GM23338 (cell line): ENCODE results near the gene JPH3. TPM values are rescaled to one million over a fixed set of nuclear protein-coding genes. Genes with fewer than 3 reads are reported as not detected.

ENCODE experiments used
- ATAC-seq: fragments of 200-7000 bp; cut with Tn5 transposase; 3 replicates; pipeline ENCODE4 v1.9.1; 2020
- DNase-seq: peaks from one replicate; pipeline ENCODE4 v3.0.0-alpha.2; 2015; ENCODE audit warnings: low spot score
- H2AFZ ChIP-seq: fragments of 200-600 bp; sonication (generic); 2 replicates; pipeline ENCODE4 v1.8.0; 2016; ENCODE audit warnings: antibody characterized with exemption, mild to moderate bottlenecking, moderate library complexity
- H3F3A ChIP-seq: fragments of 200-600 bp; sonication (generic); replicated peaks from 2 replicates; pipeline ENCODE4 v1.8.0; 2017; ENCODE audit warnings: antibody characterized with exemption, mixed run types, low read depth
- H3K27ac ChIP-seq: fragments of 200-600 bp; sonication (generic); 2 replicates; pipeline ENCODE4 v1.6.1; 2016; ENCODE audit warnings: low read depth
- H3K27me3 ChIP-seq: fragments of 200-600 bp; sonication (generic); 2 replicates; pipeline ENCODE4 v1.8.0; 2016; ENCODE audit warnings: mild to moderate bottlenecking, mixed run types, moderate library complexity; ENCODE audit not compliant: insufficient read depth
- H3K36me3 ChIP-seq: fragments of 200-600 bp; sonication (generic); 2 replicates; pipeline ENCODE4 v1.8.0; 2016; ENCODE audit warnings: mild to moderate bottlenecking; ENCODE audit not compliant: insufficient read depth
- H3K4me1 ChIP-seq: fragments of 200-600 bp; sonication (generic); 2 replicates; pipeline ENCODE4 v1.8.0; 2016; ENCODE audit warnings: mild to moderate bottlenecking, moderate library complexity; ENCODE audit not compliant: insufficient read depth
- H3K4me2 ChIP-seq: fragments of 200-600 bp; sonication (generic); 2 replicates; pipeline ENCODE4 v1.7.1; 2017; ENCODE audit warnings: mixed run types
- H3K4me3 ChIP-seq: fragments of 200-600 bp; sonication (generic); 2 replicates; pipeline ENCODE4 v1.6.1; 2016; ENCODE audit warnings: mixed run types
- H3K79me2 ChIP-seq: fragments of 200-600 bp; sonication (generic); replicated peaks from 2 replicates; pipeline ENCODE4 v1.8.0; 2017; ENCODE audit warnings: mild to moderate bottlenecking; ENCODE audit not compliant: insufficient read depth
- H3K9me2 ChIP-seq: fragments of 200-600 bp; sonication (generic); 2 replicates; pipeline ENCODE4 v1.8.0; 2017; ENCODE audit not compliant: insufficient read depth
- H4K20me1 ChIP-seq: fragments of 200-600 bp; sonication (generic); replicated peaks from 2 replicates; pipeline ENCODE4 v1.8.0; 2017; ENCODE audit warnings: mild to moderate bottlenecking; ENCODE audit not compliant: insufficient read depth
- H3K27ac Mint-ChIP-seq: 2 replicates; pipeline ENCODE4 v1.8.0; 2020; ENCODE audit warnings: inconsistent platforms, mild to moderate bottlenecking, moderate library complexity, mixed read lengths
- H3K27me3 Mint-ChIP-seq: 3 replicates; pipeline ENCODE4 v1.8.0; 2022; ENCODE audit warnings: low read depth, mild to moderate bottlenecking, moderate library complexity, mixed read lengths, inconsistent platforms; ENCODE audit not compliant: insufficient read depth, poor library complexity
- H3K36me3 Mint-ChIP-seq: 3 replicates; pipeline ENCODE4 v1.8.0; 2021; ENCODE audit warnings: low read depth, mild to moderate bottlenecking, inconsistent platforms, moderate library complexity, mixed read lengths
- H3K4me1 Mint-ChIP-seq: 3 replicates; pipeline ENCODE4 v1.8.0; 2020; ENCODE audit warnings: mild to moderate bottlenecking, inconsistent platforms, mixed read lengths
- H3K4me3 Mint-ChIP-seq: 3 replicates; pipeline ENCODE4 v1.8.0; 2021; ENCODE audit warnings: moderate library complexity, mild to moderate bottlenecking, inconsistent platforms, mixed read lengths
- H3K9me3 Mint-ChIP-seq: 3 replicates; pipeline ENCODE4 v1.8.0; 2020; ENCODE audit warnings: moderate library complexity, mild to moderate bottlenecking, inconsistent platforms, mixed read lengths
- CREB1 ChIP-seq: fragments of 250-450 bp; sonication (Bioruptor Pico); IDR thresholded peaks from 2 replicates; pipeline ENCODE4 v1.5.0; 2020; ENCODE audit warnings: low read depth, mild to moderate bottlenecking, moderate library complexity
- ETS1 ChIP-seq: IDR thresholded peaks from 2 replicates; pipeline ENCODE4 v1.6.1; 2016; ENCODE audit warnings: antibody characterized with exemption
- EZH2 ChIP-seq: fragments of 200-600 bp; sonication (generic); IDR thresholded peaks from one replicate; pipeline ENCODE4 v1.8.0; 2017; ENCODE audit warnings: antibody characterized with exemption, mild to moderate bottlenecking, low read depth; ENCODE audit not compliant: unreplicated experiment
- EZH2phosphoT487 ChIP-seq: fragments of 200-600 bp; sonication (generic); IDR thresholded peaks from one replicate; pipeline ENCODE4 v1.8.1; 2018; ENCODE audit warnings: antibody characterized with exemption; ENCODE audit not compliant: unreplicated experiment
- JUNB ChIP-seq: IDR thresholded peaks from one replicate; pipeline ENCODE4 v1.6.1; 2016; ENCODE audit warnings: antibody characterized with exemption; ENCODE audit not compliant: unreplicated experiment
- NANOG ChIP-seq: IDR thresholded peaks from 2 replicates; pipeline ENCODE4 v1.6.1; 2016; ENCODE audit warnings: antibody characterized with exemption, borderline replicate concordance
- STAT1 ChIP-seq: IDR thresholded peaks from one replicate; pipeline ENCODE4 v1.6.1; 2016; ENCODE audit warnings: antibody characterized with exemption; ENCODE audit not compliant: unreplicated experiment
- ZNF114 ChIP-seq: fragments of 250-450 bp; sonication (Bioruptor Pico); IDR thresholded peaks from 2 replicates; pipeline ENCODE4 v1.5.0; 2020; ENCODE audit warnings: mild to moderate bottlenecking, moderate library complexity
- polyA plus RNA-seq: library from polyadenylated mRNA; unstranded; fragments of >200 nt; fragmentation: Nextera tagmentation; extraction: Ambion mirVana; gene quantifications from 2 replicates; pipeline ENCODE4 v1.2.1, GENCODE V29; 2016
- total RNA-seq: library from RNA; depleted of rRNA; stranded (reverse); fragments of >200 nt; shearing (Covaris generic); gene quantifications from 2 replicates; pipeline ENCODE4 v1.2.3, GENCODE V29; 2014
- TF ChIP-seq, protein P1 (sequence below), 2 experiments: fragments of 200-600 bp in 1 of 2; sonication (generic) in 1 of 2; conservative IDR thresholded peaks; 2 replicates each; pipeline versions ENCODE4 v1.5.1 to v1.6.1; 2016 to 2017; ENCODE audit warnings: antibody characterized with exemption in 2 of 2, low read depth in 2 of 2, mild to moderate bottlenecking in 2 of 2, moderate library complexity in 1 of 2
- TF ChIP-seq, protein P2 (sequence below): IDR thresholded peaks from one replicate; pipeline ENCODE4 v1.6.1; 2018; ENCODE audit warnings: antibody characterized with exemption; ENCODE audit not compliant: unreplicated experiment
- TF ChIP-seq, protein P3 (sequence below): fragments of 250-450 bp; sonication (Bioruptor Pico); IDR thresholded peaks from 2 replicates; pipeline ENCODE4 v1.5.0; 2020; ENCODE audit warnings: mild to moderate bottlenecking, moderate library complexity

JPH3 gene
- total and polyA plus RNA-seq, 2 experiments from 2014 or later = 8.4 to 38.3 TPM

- TF ChIP-seq, protein P1, sequence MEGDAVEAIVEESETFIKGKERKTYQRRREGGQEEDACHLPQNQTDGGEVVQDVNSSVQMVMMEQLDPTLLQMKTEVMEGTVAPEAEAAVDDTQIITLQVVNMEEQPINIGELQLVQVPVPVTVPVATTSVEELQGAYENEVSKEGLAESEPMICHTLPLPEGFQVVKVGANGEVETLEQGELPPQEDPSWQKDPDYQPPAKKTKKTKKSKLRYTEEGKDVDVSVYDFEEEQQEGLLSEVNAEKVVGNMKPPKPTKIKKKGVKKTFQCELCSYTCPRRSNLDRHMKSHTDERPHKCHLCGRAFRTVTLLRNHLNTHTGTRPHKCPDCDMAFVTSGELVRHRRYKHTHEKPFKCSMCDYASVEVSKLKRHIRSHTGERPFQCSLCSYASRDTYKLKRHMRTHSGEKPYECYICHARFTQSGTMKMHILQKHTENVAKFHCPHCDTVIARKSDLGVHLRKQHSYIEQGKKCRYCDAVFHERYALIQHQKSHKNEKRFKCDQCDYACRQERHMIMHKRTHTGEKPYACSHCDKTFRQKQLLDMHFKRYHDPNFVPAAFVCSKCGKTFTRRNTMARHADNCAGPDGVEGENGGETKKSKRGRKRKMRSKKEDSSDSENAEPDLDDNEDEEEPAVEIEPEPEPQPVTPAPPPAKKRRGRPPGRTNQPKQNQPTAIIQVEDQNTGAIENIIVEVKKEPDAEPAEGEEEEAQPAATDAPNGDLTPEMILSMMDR (conservative IDR thresholded peaks at IDR 0.05; ENCODE audit: low read depth in 2 of 2) = no peak
- TF ChIP-seq ETS1 = no peak
- no peak for TF ChIP-seq JUNB
- no peak for TF ChIP-seq CREB1 (CRISPR knock-in tag)
- no peak for TF ChIP-seq EZH2phosphoT487
Observed at GRCh38 chr16:87709677-87710076, 107.4 kb downstream of the JPH3 start (continued).

GRCh38 chr16:87710887-87711286 lies 108.6 kb downstream of the JPH3 start:
- peaks cover 49% of the 10 kb centered on the region for H3K36me3 Mint-ChIP-seq
- H3K4me1 ChIP-seq = no peaks in the 10 kb centered on the region
- H3K4me3 ChIP-seq = no peak overlapping the region
- ATAC-seq = no peak
- no peak for DNase-seq
- H3K27ac ChIP-seq = no peak overlapping the region
- H3K4me2 ChIP-seq = no peak overlapping the region
- H3K36me3 ChIP-seq = no peaks in the 10 kb centered on the region
- no peaks in the 10 kb centered on the region; the same call in none of the 2 replicates for H4K20me1 ChIP-seq
- H3K4me3 Mint-ChIP-seq = no peak overlapping the region
- peaks cover 12% of the 10 kb centered on the region for H3K4me1 Mint-ChIP-seq
- H3K79me2 ChIP-seq = peaks cover 6% of the 10 kb centered on the region; the same call in 1 of the 2 replicates
- peaks cover 6% of the 10 kb centered on the region for H3K27me3 Mint-ChIP-seq
- H3F3A ChIP-seq = no peaks in the 10 kb centered on the region
- H2AFZ ChIP-seq = no peak overlapping the region
- no peak overlapping the region; the same call in 1 of the 2 replicates for H3K27ac Mint-ChIP-seq
- H3K9me3 Mint-ChIP-seq = no peaks in the 10 kb centered on the region
- no peaks in the 10 kb centered on the region for H3K9me2 ChIP-seq
- H3K27me3 ChIP-seq = no peaks in the 10 kb centered on the region
- TF ChIP-seq JUNB (no peak), ETS1 (no peak), STAT1 (no peak), ZNF114 (CRISPR knock-in tag) (no peak), EZH2 (no peak), EZH2phosphoT487 (no peak), NANOG (no peak)
- TF ChIP-seq, protein P2, sequence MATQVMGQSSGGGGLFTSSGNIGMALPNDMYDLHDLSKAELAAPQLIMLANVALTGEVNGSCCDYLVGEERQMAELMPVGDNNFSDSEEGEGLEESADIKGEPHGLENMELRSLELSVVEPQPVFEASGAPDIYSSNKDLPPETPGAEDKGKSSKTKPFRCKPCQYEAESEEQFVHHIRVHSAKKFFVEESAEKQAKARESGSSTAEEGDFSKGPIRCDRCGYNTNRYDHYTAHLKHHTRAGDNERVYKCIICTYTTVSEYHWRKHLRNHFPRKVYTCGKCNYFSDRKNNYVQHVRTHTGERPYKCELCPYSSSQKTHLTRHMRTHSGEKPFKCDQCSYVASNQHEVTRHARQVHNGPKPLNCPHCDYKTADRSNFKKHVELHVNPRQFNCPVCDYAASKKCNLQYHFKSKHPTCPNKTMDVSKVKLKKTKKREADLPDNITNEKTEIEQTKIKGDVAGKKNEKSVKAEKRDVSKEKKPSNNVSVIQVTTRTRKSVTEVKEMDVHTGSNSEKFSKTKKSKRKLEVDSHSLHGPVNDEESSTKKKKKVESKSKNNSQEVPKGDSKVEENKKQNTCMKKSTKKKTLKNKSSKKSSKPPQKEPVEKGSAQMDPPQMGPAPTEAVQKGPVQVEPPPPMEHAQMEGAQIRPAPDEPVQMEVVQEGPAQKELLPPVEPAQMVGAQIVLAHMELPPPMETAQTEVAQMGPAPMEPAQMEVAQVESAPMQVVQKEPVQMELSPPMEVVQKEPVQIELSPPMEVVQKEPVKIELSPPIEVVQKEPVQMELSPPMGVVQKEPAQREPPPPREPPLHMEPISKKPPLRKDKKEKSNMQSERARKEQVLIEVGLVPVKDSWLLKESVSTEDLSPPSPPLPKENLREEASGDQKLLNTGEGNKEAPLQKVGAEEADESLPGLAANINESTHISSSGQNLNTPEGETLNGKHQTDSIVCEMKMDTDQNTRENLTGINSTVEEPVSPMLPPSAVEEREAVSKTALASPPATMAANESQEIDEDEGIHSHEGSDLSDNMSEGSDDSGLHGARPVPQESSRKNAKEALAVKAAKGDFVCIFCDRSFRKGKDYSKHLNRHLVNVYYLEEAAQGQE = no peak
- TF ChIP-seq, protein P3, sequence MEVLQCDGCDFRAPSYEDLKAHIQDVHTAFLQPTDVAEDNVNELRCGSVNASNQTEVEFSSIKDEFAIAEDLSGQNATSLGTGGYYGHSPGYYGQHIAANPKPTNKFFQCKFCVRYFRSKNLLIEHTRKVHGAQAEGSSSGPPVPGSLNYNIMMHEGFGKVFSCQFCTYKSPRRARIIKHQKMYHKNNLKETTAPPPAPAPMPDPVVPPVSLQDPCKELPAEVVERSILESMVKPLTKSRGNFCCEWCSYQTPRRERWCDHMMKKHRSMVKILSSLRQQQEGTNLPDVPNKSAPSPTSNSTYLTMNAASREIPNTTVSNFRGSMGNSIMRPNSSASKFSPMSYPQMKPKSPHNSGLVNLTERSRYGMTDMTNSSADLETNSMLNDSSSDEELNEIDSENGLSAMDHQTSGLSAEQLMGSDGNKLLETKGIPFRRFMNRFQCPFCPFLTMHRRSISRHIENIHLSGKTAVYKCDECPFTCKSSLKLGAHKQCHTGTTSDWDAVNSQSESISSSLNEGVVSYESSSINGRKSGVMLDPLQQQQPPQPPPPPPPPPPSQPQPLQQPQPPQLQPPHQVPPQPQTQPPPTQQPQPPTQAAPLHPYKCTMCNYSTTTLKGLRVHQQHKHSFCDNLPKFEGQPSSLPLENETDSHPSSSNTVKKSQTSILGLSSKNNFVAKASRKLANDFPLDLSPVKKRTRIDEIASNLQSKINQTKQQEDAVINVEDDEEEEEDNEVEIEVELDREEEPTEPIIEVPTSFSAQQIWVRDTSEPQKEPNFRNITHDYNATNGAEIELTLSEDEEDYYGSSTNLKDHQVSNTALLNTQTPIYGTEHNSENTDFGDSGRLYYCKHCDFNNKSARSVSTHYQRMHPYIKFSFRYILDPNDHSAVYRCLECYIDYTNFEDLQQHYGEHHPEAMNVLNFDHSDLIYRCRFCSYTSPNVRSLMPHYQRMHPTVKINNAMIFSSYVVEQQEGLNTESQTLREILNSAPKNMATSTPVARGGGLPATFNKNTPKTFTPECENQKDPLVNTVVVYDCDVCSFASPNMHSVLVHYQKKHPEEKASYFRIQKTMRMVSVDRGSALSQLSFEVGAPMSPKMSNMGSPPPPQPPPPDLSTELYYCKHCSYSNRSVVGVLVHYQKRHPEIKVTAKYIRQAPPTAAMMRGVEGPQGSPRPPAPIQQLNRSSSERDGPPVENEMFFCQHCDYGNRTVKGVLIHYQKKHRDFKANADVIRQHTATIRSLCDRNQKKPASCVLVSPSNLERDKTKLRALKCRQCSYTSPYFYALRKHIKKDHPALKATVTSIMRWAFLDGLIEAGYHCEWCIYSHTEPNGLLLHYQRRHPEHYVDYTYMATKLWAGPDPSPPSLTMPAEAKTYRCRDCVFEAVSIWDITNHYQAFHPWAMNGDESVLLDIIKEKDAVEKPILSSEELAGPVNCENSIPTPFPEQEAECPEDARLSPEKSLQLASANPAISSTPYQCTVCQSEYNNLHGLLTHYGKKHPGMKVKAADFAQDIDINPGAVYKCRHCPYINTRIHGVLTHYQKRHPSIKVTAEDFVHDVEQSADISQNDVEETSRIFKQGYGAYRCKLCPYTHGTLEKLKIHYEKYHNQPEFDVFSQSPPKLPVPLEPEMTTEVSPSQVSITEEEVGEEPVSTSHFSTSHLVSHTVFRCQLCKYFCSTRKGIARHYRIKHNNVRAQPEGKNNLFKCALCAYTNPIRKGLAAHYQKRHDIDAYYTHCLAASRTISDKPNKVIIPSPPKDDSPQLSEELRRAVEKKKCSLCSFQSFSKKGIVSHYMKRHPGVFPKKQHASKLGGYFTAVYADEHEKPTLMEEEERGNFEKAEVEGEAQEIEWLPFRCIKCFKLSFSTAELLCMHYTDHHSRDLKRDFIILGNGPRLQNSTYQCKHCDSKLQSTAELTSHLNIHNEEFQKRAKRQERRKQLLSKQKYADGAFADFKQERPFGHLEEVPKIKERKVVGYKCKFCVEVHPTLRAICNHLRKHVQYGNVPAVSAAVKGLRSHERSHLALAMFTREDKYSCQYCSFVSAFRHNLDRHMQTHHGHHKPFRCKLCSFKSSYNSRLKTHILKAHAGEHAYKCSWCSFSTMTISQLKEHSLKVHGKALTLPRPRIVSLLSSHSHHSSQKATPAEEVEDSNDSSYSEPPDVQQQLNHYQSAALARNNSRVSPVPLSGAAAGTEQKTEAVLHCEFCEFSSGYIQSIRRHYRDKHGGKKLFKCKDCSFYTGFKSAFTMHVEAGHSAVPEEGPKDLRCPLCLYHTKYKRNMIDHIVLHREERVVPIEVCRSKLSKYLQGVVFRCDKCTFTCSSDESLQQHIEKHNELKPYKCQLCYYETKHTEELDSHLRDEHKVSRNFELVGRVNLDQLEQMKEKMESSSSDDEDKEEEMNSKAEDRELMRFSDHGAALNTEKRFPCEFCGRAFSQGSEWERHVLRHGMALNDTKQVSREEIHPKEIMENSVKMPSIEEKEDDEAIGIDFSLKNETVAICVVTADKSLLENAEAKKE = no peak
